Adipose tissue (tissue), 3 donors: ENCODE data around the gene CSK. TPM values are rescaled to one million over a fixed set of nuclear protein-coding genes. Genes with fewer than 3 reads are reported as not detected.

Experiments used
- H3K27ac ChIP-seq: one replicate; pipeline ENCODE4 v1.5.1; 2013; ENCODE audit warnings: low read depth, low read length
- WGBS, 3 donors: extraction: QIAGEN DNeasy Blood & Tissue Kit; methylation state at CpG; one replicate each; pipeline ENCODE4 v1.1.7; 2013; 5-methylcytosine and 5-hydroxymethylcytosine counted together
- polyA plus RNA-seq, 3 donors: library from polyadenylated mRNA; stranded (reverse); fragments of 200-250 nt; gene quantifications; one replicate each; pipeline ENCODE4 v1.2.3, GENCODE V29; 2013
- donor health status: healthy with polysubstance abuse.
- donor health status: Bipolar disorder and iron deficiency.
- donor health status: healthy.

The CSK gene
- polyA plus RNA-seq, 3 donors, result 13.2 to 33.6 (median 31.7) TPM

- no peak overlapping the region for H3K27ac ChIP-seq
- WGBS, 3 donors, result 92 to 93% (median 93%) methylated on average over 9 of the region's 9 CpGs
These were observed 13.1 kb downstream of the CSK start for GRCh38 chr15:74794970-74795349.

- WGBS, 3 donors, result 84 to 94% (median 86%) methylated on average over 14 of the region's 14 CpGs
- no peak overlapping the region for H3K27ac ChIP-seq
These were observed 14.2 kb downstream of the CSK start for GRCh38 chr15:74795966-74796625.

GRCh38 chr15:74798388-74799254 lies 16.7 kb downstream of the CSK start:
- 73 to 80% (median 77%) methylated on average over 25 of the region's 25 CpGs for WGBS, 3 donors
- H3K27ac ChIP-seq, result no peak overlapping the region

GRCh38 chr15:74799255-74799855 lies 17.5 kb downstream of the CSK start:
- no peak overlapping the region for H3K27ac ChIP-seq
- 85 to 88% (median 87%) methylated on average over 16 of the region's 16 CpGs for WGBS, 3 donors

GRCh38 chr15:74799856-74800558 lies 18.1 kb downstream of the CSK start:
- WGBS, 3 donors, result 44 to 48% (median 46%) methylated on average over 18 of the region's 18 CpGs
- no peak overlapping the region for H3K27ac ChIP-seq

GRCh38 chr15:74800559-74801094 lies 18.7 kb downstream of the CSK start:
- no peak overlapping the region for H3K27ac ChIP-seq
- 80 to 89% (median 83%) methylated on average over 20 of the region's 20 CpGs for whole genome bisulfite sequencing, 3 donors

GRCh38 chr15:74801311-74801997 lies 19.6 kb downstream of the CSK start:
- no peak overlapping the region for H3K27ac ChIP-seq
- 85 to 89% (median 86%) methylated on average over 18 of the region's 18 CpGs for WGBS, 3 donors

GRCh38 chr15:74802290-74802689 lies 20.4 kb downstream of the CSK start:
- WGBS, 3 donors, result 89 to 96% (median 94%) methylated on average over 20 of the region's 20 CpGs
- no peak overlapping the region for H3K27ac ChIP-seq

- H3K27ac ChIP-seq, result no peak overlapping the region
- 90 to 93% (median 91%) methylated on average over 30 to 31 of the region's 31 CpGs for WGBS, 3 donors
These were observed 21.1 kb downstream of the CSK start for GRCh38 chr15:74802862-74803447.

GRCh38 chr15:74804935-74805334 lies 23.1 kb downstream of the CSK start:
- no peak overlapping the region for H3K27ac ChIP-seq
- 58 to 72% (median 65%) methylated on average over 6 of the region's 6 CpGs for WGBS, 3 donors

- 54 to 65% (median 60%) methylated on average over 5 of the region's 5 CpGs for WGBS, 3 donors
These were observed 25.4 kb downstream of the CSK start for GRCh38 chr15:74807282-74807681.

GRCh38 chr15:74808078-74808839 lies 26.4 kb downstream of the CSK start:
- WGBS, 3 donors, result 79 to 85% (median 80%) methylated on average over 18 of the region's 18 CpGs
- no peak overlapping the region for H3K27ac ChIP-seq

More at GRCh38 chr15:74807282-74807681, 25.4 kb downstream of the CSK start:
- H3K27ac ChIP-seq, result no peak overlapping the region

GRCh38 chr15:74808840-74809229 lies 27.0 kb downstream of the CSK start:
- 70 to 79% (median 71%) methylated on average over 4 of the region's 4 CpGs for WGBS, 3 donors
- no peak overlapping the region for H3K27ac ChIP-seq

GRCh38 chr15:74809242-74809641 lies 27.4 kb downstream of the CSK start:
- WGBS, 3 donors, result 81 to 86% (median 83%) methylated on average over 5 of the region's 5 CpGs

GRCh38 chr15:74809956-74810355 lies 28.1 kb downstream of the CSK start:
- WGBS, 3 donors, result 87 to 96% (median 95%) methylated on average over 3 of the region's 3 CpGs

More at GRCh38 chr15:74809242-74809641, 27.4 kb downstream of the CSK start:
- H3K27ac ChIP-seq, result no peak overlapping the region

GRCh38 chr15:74812533-74812932 lies 30.7 kb downstream of the CSK start, which contains the start of gene LMAN1L:
TSS of gene LMAN1L (plus strand) at chr15:74812835. CDS start at chr15:74812855, 20 bp downstream.
- 60 to 78% (median 62%) methylated on average over 11 to 12 of the region's 12 CpGs for WGBS, 3 donors
- no peak within 1 kb of the TSS for H3K27ac ChIP-seq

More at GRCh38 chr15:74809956-74810355, 28.1 kb downstream of the CSK start:
- no peak overlapping the region for H3K27ac ChIP-seq
